H1 (cell line): ENCODE measurements around the gene NENF. TPM values are rescaled to one million over a fixed set of nuclear protein-coding genes. Genes with fewer than 3 reads are reported as not detected.

ENCODE experiments used
- CTCF ChIA-PET: fragments of 300-600 bp; sonication (Branson Sonifier 250); formaldehyde crosslinking; loops from one replicate; lab custom pipeline; 2021; ENCODE audit not compliant: partially characterized antibody; lab: Charles Lee
- POLR2A ChIA-PET: fragments of 300-600 bp; sonication (Branson Sonifier 250); formaldehyde crosslinking; loops from one replicate; lab custom pipeline; 2021; ENCODE audit warnings: inconsistent platforms; ENCODE audit not compliant: partially characterized antibody; lab: Charles Lee
- DNase-seq, 2 experiments: peaks; one replicate each; pipeline versions ENCODE4 v3.0.0 to v3.0.0-alpha.2; 2010 to 2022; ENCODE audit warnings: low spot score in 2 of 2, low read depth in 1 of 2, mixed read lengths in 1 of 2
- FAIRE-seq: peaks from 2 replicates; lab custom pipeline; 2011; peaks lifted over from hg19 to GRCh38; lab: Jason Lieb, UNC
- H2AFZ ChIP-seq: 2 replicates; pipeline ENCODE4 v1.8.1; 2012; ENCODE audit warnings: low read length, inconsistent platforms
- H2AK5ac ChIP-seq: 2 replicates; pipeline ENCODE4 v1.6.1; 2013; ENCODE audit warnings: low read depth, low read length
- H2BK120ac ChIP-seq: replicated peaks from 2 replicates; pipeline ENCODE3; 2013; ENCODE audit warnings: low read depth, low read length, inconsistent platforms
- H2BK12ac ChIP-seq: 2 replicates; pipeline ENCODE4 v1.6.1; 2013; ENCODE audit warnings: low read depth, low read length
- H2BK15ac ChIP-seq: 2 replicates; pipeline ENCODE4 v1.6.1; 2013; ENCODE audit warnings: low read length
- H2BK20ac ChIP-seq: 2 replicates; pipeline ENCODE4 v1.6.1; 2013; ENCODE audit warnings: low read length
- H2BK5ac ChIP-seq: 2 replicates; pipeline ENCODE4 v1.6.1; 2013; ENCODE audit warnings: low read depth, low read length
- H3K14ac ChIP-seq: 2 replicates; pipeline ENCODE4 v1.6.1; 2013; ENCODE audit warnings: inconsistent platforms; ENCODE audit not compliant: insufficient read length
- H3K18ac ChIP-seq: 2 replicates; pipeline ENCODE4 v1.6.1; 2013; ENCODE audit warnings: low read length; ENCODE audit errors: extremely low read depth
- H3K23ac ChIP-seq: 2 replicates; pipeline ENCODE4 v1.6.1; 2013; ENCODE audit warnings: inconsistent platforms; ENCODE audit not compliant: insufficient read length
- H3K23me2 ChIP-seq: 2 replicates; pipeline ENCODE4 v1.6.1; 2013; ENCODE audit warnings: low read depth, low read length
- H3K27ac ChIP-seq: 2 replicates; pipeline ENCODE4 v1.6.1; 2011; ENCODE audit warnings: low read depth, low read length, inconsistent platforms
- H3K27me3 ChIP-seq, 4 experiments: replicated peaks in 1 of 4; 1 replicate in 1 of 4; 2 replicates in 3 of 4; pipeline versions ENCODE4 v1.6.1 to v1.8.1; 2011 to 2013; ENCODE audit warnings: low read length in 3 of 4, mild to moderate bottlenecking in 3 of 4, inconsistent platforms in 2 of 4, mixed read lengths in 2 of 4, moderate library complexity in 1 of 4; ENCODE audit not compliant: control insufficient read depth in 3 of 4, insufficient read depth in 3 of 4; ENCODE audit errors: extremely low read depth in 1 of 4
- H3K36me3 ChIP-seq, 4 experiments: 2 replicates each; pipeline versions ENCODE4 v1.6.1 to v1.8.1; 2011 to 2013; ENCODE audit warnings: mild to moderate bottlenecking in 4 of 4, low read length in 3 of 4, moderate library complexity in 2 of 4, control low read depth in 1 of 4, inconsistent platforms in 1 of 4; ENCODE audit not compliant: insufficient read depth in 4 of 4, control insufficient read depth in 2 of 4
- H3K4ac ChIP-seq: replicated peaks from 2 replicates; pipeline ENCODE3; 2013; ENCODE audit warnings: low read length, low read depth, mixed read lengths, inconsistent platforms; ENCODE audit not compliant: insufficient read length
- H3K4me1 ChIP-seq, 4 experiments: replicated peaks in 1 of 4; 1 replicate in 1 of 4; 2 replicates in 3 of 4; pipeline versions ENCODE4 v1.6.1 to v1.8.1; 2011 to 2013; ENCODE audit warnings: low read length in 3 of 4, inconsistent platforms in 2 of 4, mixed read lengths in 1 of 4; ENCODE audit not compliant: insufficient read depth in 4 of 4, control insufficient read depth in 3 of 4
- H3K4me2 ChIP-seq, 2 experiments: 2 replicates each; pipeline versions ENCODE4 v1.6.1 to v1.8.1; 2011 to 2013; ENCODE audit warnings: low read depth in 2 of 2, low read length in 2 of 2, control low read depth in 1 of 2, inconsistent platforms in 1 of 2, mild to moderate bottlenecking in 1 of 2; ENCODE audit not compliant: insufficient read depth in 1 of 2
- H3K4me3 ChIP-seq, 4 experiments: fragments of 200-600, 300-600 bp in 1 of 4; sonication (generic), shearing (Covaris generic), sonication (Bioruptor Twin) in 1 of 4; 2 replicates each; pipeline versions ENCODE4 v1.5.1 to v1.8.1; 2011 to 2016; ENCODE audit warnings: low read length in 4 of 4, low read depth in 3 of 4, control low read depth in 2 of 4, inconsistent platforms in 2 of 4, mild to moderate bottlenecking in 2 of 4, mixed read lengths in 1 of 4, moderate library complexity in 1 of 4; ENCODE audit not compliant: insufficient read depth in 2 of 4; ENCODE audit errors: extremely low read depth in 1 of 4
- H3K56ac ChIP-seq: replicated peaks from 2 replicates; pipeline ENCODE3; 2013; ENCODE audit warnings: low read depth, mild to moderate bottlenecking, mixed read lengths, low read length, inconsistent platforms; ENCODE audit not compliant: insufficient read length
- H3K79me1 ChIP-seq: 2 replicates; pipeline ENCODE4 v1.6.1; 2013; ENCODE audit warnings: low read depth, low read length, control low read depth
- H3K79me2 ChIP-seq, 2 experiments: 2 replicates each; pipeline versions ENCODE4 v1.6.1 to v1.8.1; 2012 to 2013; ENCODE audit warnings: low read length in 2 of 2, mild to moderate bottlenecking in 2 of 2, inconsistent platforms in 1 of 2; ENCODE audit not compliant: insufficient read depth in 2 of 2, control insufficient read depth in 1 of 2
- H3K9ac ChIP-seq, 4 experiments: replicated peaks in 1 of 4; 1 replicate in 1 of 4; 2 replicates in 3 of 4; pipeline versions ENCODE4 v1.6.1 to v1.8.1; 2011 to 2013; ENCODE audit warnings: low read depth in 3 of 4, low read length in 3 of 4, control low read depth in 2 of 4, mild to moderate bottlenecking in 2 of 4, moderate library complexity in 2 of 4, inconsistent platforms in 1 of 4; ENCODE audit errors: extremely low read depth in 1 of 4
- H3K9me3 ChIP-seq, 2 experiments: 2 replicates each; pipeline versions ENCODE4 v1.6.1 to v1.8.1; 2012 to 2013; ENCODE audit warnings: mild to moderate bottlenecking in 2 of 2, moderate library complexity in 2 of 2, control low read depth in 1 of 2, inconsistent platforms in 1 of 2, low read depth in 1 of 2, low read length in 1 of 2, mixed read lengths in 1 of 2; ENCODE audit not compliant: insufficient read depth in 2 of 2
- H4K20me1 ChIP-seq, 2 experiments: replicated peaks in 1 of 2; 2 replicates each; pipeline versions ENCODE3 to v1.8.1; 2011 to 2013; ENCODE audit warnings: inconsistent platforms in 2 of 2, low read length in 2 of 2, mild to moderate bottlenecking in 1 of 2; ENCODE audit not compliant: insufficient read depth in 2 of 2, control insufficient read depth in 1 of 2
- H4K5ac ChIP-seq: 2 replicates; pipeline ENCODE4 v1.6.1; 2013; ENCODE audit warnings: low read length, low read depth, mixed read lengths, inconsistent platforms; ENCODE audit not compliant: insufficient read length
- H4K8ac ChIP-seq: 2 replicates; pipeline ENCODE4 v1.8.0; 2013; ENCODE audit warnings: mild to moderate bottlenecking, moderate library complexity, low read length, inconsistent platforms; ENCODE audit not compliant: insufficient read depth; ENCODE audit errors: extremely low read depth
- H4K91ac ChIP-seq: replicated peaks from 2 replicates; pipeline ENCODE3; 2013; ENCODE audit warnings: low read length, mixed read lengths, inconsistent platforms; ENCODE audit not compliant: insufficient read length
- ATF2 ChIP-seq: IDR thresholded peaks from 2 replicates; pipeline ENCODE4 v1.6.1; 2012; ENCODE audit warnings: low read length, inconsistent platforms
- BCL11A ChIP-seq, 2 experiments: IDR thresholded peaks; one replicate each; pipeline ENCODE4 v1.6.1; 2011; ENCODE audit warnings: low read depth in 2 of 2, low read length in 2 of 2, mild to moderate bottlenecking in 2 of 2
- JUND ChIP-seq: IDR thresholded peaks from 2 replicates; pipeline ENCODE4 v1.6.1; 2011; ENCODE audit warnings: mild to moderate bottlenecking, improper control_type of control experiment, low read length
- TCF12 ChIP-seq: IDR thresholded peaks from 2 replicates; pipeline ENCODE4 v1.6.1; 2011; ENCODE audit warnings: low read depth, mild to moderate bottlenecking, low read length
- WGBS, 2 experiments: shearing (Covaris generic) in 1 of 2; methylation state at CpG; one replicate each; pipeline versions ENCODE4 v1.1.6 to v1.1.7; 2013 to 2015; ENCODE audit warnings: low lambda C conversion rate in 2 of 2, mixed read lengths in 2 of 2, inconsistent platforms in 1 of 2, low coverage in 1 of 2, missing lambda C conversion rate in 1 of 2; ENCODE audit not compliant: insufficient replicate concordance in 2 of 2, insufficient coverage in 1 of 2, insufficient read length in 1 of 2; ENCODE audit errors: extremely low coverage in 1 of 2, missing lambda C conversion rate in 1 of 2; 5-methylcytosine and 5-hydroxymethylcytosine counted together
- polyA plus RNA-seq, 7 experiments: library from polyadenylated mRNA; depleted of rRNA in 3 of 7; stranded (reverse) in 5 of 7; unstranded in 2 of 7; fragments of >200 nt in 5 of 7; fragments of 200-250 nt in 2 of 7; gene quantifications; 1 replicate in 5 of 7; 2 replicates in 1 of 7; 4 replicates in 1 of 7; pipeline versions ENCODE4 v1.2.1 to v1.2.3, GENCODE V29; 2011 to 2013; ENCODE audit warnings: missing spikeins in 2 of 7, mixed read lengths in 2 of 7
- total RNA-seq: library from RNA; stranded (reverse); fragmentation: NEBNext Ultra II Directional; extraction: Animal tissue kit (Norgen Biotek cat#: 25700); gene quantifications from 2 replicates; pipeline ENCODE4 v1.2.1, GENCODE V29; 2021

NENF gene
- total and polyA plus RNA-seq, 2 of the 8 experiments (the other 6 are each of a cell fraction or from before 2014, with no cell fraction given): 27.0 to 28.0 TPM

DNA sequence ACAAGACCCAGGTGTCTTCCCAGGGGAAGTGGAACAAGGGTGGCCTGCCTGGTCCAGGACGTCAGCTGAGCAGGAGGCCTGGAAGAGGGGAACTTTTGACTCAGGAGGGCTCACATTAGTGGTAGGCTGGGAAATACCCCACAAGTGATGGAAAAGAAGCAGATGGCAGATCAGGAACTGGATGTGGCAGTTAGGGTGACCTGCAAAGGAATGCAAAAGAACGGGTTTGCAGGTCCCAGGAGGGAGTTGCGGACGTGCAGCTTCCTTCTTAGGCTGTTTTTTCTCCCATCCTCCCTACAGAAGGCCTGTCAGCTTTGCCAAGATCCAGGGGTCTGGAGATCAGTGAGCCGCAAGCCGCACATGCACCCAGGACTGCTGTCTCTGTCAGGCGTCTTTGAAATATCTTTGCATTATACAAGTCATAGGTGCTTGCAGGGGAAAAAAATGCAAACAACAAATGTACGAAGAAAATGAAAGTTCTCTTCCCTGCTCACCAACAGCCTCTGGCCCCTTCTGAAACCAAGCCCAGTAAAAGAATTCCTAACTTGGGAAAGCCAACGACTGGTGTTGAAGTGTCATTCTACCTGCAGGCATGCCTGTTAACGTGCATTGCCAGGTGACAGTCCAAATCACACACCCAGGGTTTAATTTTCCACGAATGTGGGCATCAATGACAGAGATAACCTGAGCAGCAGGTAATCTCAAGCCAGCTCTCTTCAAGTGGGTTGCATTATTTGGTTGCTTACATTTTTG is 34.4 kb downstream of the NENF start:
- CTCF ChIA-PET: interaction anchor here (1.2 to 12.6 kb wide), 3 partner anchors 10 to 201 kb away, joined by 4 to 143 read pairs (median 6); no protein-coding TSS in a partner anchor
- no peak for TF ChIP-seq BCL11A (IDR thresholded peaks at IDR 0.05; ENCODE audit: low read depth in 2 of 2, low read length in 2 of 2)
- TF ChIP-seq TCF12: no peak
- TF ChIP-seq JUND: no peak
- no peak for TF ChIP-seq ATF2
- Histone ChIP-seq H3K9ac (no peak overlapping the region), H3K23ac (no peak overlapping the region), H2BK5ac (no peak overlapping the region), H3K27me3 (no peaks in the 10 kb centered on the region), H3K14ac (no peak overlapping the region), H2AK5ac (no peak overlapping the region), H2BK15ac (no peak overlapping the region), H3K56ac (no peak overlapping the region), H3K4me2 (no peak overlapping the region), H4K20me1 (no peaks in the 10 kb centered on the region), H3K4me3 (no peak overlapping the region), H4K5ac (no peak overlapping the region), H4K91ac (no peak overlapping the region), H3K36me3 (no peaks in the 10 kb centered on the region), H2BK12ac (no peak overlapping the region), H3K18ac (no peak overlapping the region), H2AFZ (no peak overlapping the region; the same call in none of the 2 replicates), H3K23me2 (no peaks in the 10 kb centered on the region), H3K4me1 (peaks cover 0 to 9% (median 1%) of the 10 kb centered on the region in 4 experiments; a peak in 2 of 7 replicates), H4K8ac (no peak overlapping the region), H3K27ac (no peak overlapping the region), H3K9me3 (no peaks in the 10 kb centered on the region), H3K79me2 (no peaks in the 10 kb centered on the region), H2BK120ac (no peak overlapping the region), H3K4ac (no peak overlapping the region), H3K79me1 (no peaks in the 10 kb centered on the region), H2BK20ac (no peak overlapping the region)
- POLR2A ChIA-PET: interaction anchor here (1.0 kb wide), 1 partner anchor 141 kb away, joined by 4 read pairs; the partner anchor contains the start of gene ATF3
- DNase-seq (no peak), FAIRE-seq (no peak)
- WGBS, 2 experiments: 83% methylated on average over 11 of the region's 11 CpGs; no CpG with 5 or more reads in 1 of the 2 experiments
